ENCODE measurements around the gene KMT2C.

GRCh38 chr7:152355474-152356057 lies 80.2 kb downstream of the KMT2C start:
- TF ChIP-seq POLR2A (IDR thresholded peaks at IDR 0.05) (no peak), CTCF (IDR thresholded peaks at IDR 0.05) (no peak)
